Measurements from ENCODE around the gene SDSL. TPM values are rescaled to one million over a fixed set of nuclear protein-coding genes. Genes with fewer than 3 reads are reported as not detected.

Gene SDSL
- polyA plus RNA-seq, 3 donors = 4.6 to 10.0 (median 6.5) TPM

DNA sequence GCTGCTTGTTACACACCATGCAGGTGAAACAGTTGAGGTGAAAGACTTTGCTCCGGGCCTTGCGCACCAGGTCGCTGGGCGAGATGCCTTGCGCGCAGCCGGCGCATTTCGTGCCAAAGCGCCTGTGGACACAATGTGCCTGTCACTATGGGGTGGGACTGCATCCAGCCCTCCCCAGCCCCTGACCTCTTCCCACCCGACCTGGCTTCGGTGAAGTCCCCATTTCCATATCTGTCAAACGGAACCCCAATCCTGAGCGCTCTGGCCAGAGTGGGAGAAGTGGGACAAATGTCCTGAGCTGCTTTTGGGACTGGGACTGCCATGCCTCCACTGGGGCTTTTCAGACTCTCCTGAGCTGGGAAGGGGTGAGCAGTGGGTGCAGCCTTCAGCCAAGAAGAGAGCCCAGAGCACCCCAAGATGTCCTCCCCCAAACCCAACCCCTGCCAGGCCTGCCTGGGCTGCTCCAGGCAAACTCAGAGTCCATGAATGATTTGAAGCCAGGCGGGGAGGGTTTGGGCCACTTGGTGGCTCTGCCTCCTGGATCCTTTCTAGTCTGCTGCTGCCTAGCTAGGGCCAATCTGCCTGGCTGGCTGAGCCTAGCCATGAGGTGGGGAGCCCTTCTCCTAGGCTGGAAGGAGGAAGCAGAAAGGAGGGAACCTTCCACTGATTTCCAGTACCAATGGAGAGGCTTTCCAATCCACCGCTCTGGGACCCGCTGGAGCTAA is 47.2 kb downstream of the SDSL start:
- no peak overlapping the region for H3K4me3 ChIP-seq (replicated peaks in 1 of 3; ENCODE audit: low read depth in 2 of 3, low read length in 3 of 3)
- H3K9ac ChIP-seq (ENCODE audit: insufficient read depth, low read length, poor library complexity, severe bottlenecking) = no peak overlapping the region
- H2AFZ ChIP-seq (ENCODE audit: insufficient read depth, low read depth, low read length, poor library complexity, severe bottlenecking) = no peak overlapping the region
- Mint-ChIP-seq H3K27ac (no peak overlapping the region), H3K4me1 (peaks cover 9% of the 10 kb centered on the region), H3K9me3 (peaks cover 0 to 20% (median 11%) of the 10 kb centered on the region in 7 donors), H3K4me3 (peak overlapping the region in 1 of 2 donors; percentile 68), H3K27me3 (ENCODE audit: low read depth in 3 of 3) (peaks cover 91 to 100% (median 97%) of the 10 kb centered on the region in 3 donors), H3K36me3 (peaks cover 2 to 7% of the 10 kb centered on the region in 2 donors)
- H3K27ac ChIP-seq (ENCODE audit: low read depth in 1 of 2, low read length in 2 of 2) = no peak overlapping the region
- H3K4me1 ChIP-seq (ENCODE audit: control insufficient read depth in 1 of 2, insufficient read depth in 2 of 2, low read length in 2 of 2) = peaks cover 0 to 8% of the 10 kb centered on the region in 2 donors
- WGBS (ENCODE audit: insufficient coverage) = 16% methylated on average over 12 of the region's 17 CpGs
- TF ChIP-seq, protein P1, sequence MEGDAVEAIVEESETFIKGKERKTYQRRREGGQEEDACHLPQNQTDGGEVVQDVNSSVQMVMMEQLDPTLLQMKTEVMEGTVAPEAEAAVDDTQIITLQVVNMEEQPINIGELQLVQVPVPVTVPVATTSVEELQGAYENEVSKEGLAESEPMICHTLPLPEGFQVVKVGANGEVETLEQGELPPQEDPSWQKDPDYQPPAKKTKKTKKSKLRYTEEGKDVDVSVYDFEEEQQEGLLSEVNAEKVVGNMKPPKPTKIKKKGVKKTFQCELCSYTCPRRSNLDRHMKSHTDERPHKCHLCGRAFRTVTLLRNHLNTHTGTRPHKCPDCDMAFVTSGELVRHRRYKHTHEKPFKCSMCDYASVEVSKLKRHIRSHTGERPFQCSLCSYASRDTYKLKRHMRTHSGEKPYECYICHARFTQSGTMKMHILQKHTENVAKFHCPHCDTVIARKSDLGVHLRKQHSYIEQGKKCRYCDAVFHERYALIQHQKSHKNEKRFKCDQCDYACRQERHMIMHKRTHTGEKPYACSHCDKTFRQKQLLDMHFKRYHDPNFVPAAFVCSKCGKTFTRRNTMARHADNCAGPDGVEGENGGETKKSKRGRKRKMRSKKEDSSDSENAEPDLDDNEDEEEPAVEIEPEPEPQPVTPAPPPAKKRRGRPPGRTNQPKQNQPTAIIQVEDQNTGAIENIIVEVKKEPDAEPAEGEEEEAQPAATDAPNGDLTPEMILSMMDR (IDR thresholded peaks at IDR 0.05) = no peak
- no peak for DNase-seq
- H3K79me2 ChIP-seq (ENCODE audit: insufficient read depth, low read length) = no peaks in the 10 kb centered on the region
- peaks cover 81 to 99% of the 10 kb centered on the region in 2 donors for H3K27me3 ChIP-seq (ENCODE audit: control insufficient read depth in 2 of 2, insufficient read depth in 2 of 2, low read length in 2 of 2)
- peaks cover 3 to 63% of the 10 kb centered on the region in 2 donors for H3K9me3 ChIP-seq (replicated peaks in 1 of 2; ENCODE audit: control insufficient read depth in 1 of 2, insufficient read depth in 1 of 2, low read length in 2 of 2)
- H3K4me2 ChIP-seq (replicated peaks; ENCODE audit: extremely low read depth, low read length, poor library complexity, severe bottlenecking) = no peak overlapping the region
- H4K20me1 ChIP-seq (ENCODE audit: insufficient read depth, low read length) = no peaks in the 10 kb centered on the region
- no peaks in the 10 kb centered on the region for H3K36me3 ChIP-seq (replicated peaks in 1 of 2; ENCODE audit: control insufficient read depth in 1 of 2, insufficient read depth in 2 of 2, low read length in 2 of 2)
- intact Hi-C loops (cut with micrococcal nuclease) = no loop called here

DNA sequence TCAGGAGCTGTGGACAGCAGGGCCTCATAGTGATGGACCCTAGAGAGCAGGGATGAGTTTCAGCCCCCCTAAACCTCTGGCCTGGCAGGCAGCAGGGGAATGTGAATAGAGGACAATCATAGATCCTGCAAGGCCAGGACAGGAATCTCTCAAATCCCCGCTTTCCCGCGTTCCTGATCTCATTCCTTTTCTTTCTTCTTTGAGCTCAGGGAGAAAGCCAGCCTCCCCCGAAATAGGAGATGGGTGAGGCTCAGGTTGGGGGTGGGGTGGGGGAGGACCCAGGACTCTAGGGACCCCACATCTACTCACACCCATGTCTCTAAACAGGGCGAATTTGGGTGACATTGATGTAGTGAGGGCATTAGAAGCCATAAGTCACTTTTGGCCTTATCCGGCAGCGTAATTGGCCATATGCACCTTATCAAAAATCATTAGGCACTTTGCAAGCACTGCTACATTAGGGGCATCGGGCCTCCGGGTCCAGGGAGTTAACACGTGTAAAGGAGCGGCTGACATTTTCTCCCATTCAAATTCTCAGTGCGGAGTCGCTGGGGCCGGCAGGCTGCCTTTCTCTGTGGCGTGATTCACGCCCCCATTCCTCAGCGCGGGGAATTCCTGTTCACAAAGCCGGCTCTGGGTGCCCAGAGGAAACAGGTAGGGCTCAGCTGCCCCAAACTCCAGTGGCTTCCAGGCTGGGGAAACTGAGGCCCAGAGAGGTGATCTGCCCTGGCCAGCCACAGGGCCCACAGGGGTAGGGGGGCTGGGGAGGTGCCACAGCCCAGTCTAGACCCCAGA is 48.0 kb downstream of the SDSL start:
- intact Hi-C loops (cut with micrococcal nuclease) = no loop called here
- H3K36me3 Mint-ChIP-seq = peaks cover 3 to 11% of the 10 kb centered on the region in 2 donors
- Histone ChIP-seq H3K4me3 (replicated peaks in 1 of 3; ENCODE audit: low read depth in 2 of 3, low read length in 3 of 3) (no peak overlapping the region), H4K20me1 (ENCODE audit: insufficient read depth, low read length) (no peaks in the 10 kb centered on the region), H3K4me1 (ENCODE audit: control insufficient read depth in 1 of 2, insufficient read depth in 2 of 2, low read length in 2 of 2) (peaks cover 0 to 8% of the 10 kb centered on the region in 2 donors), H3K9ac (ENCODE audit: insufficient read depth, low read length, poor library complexity, severe bottlenecking) (no peak overlapping the region), H3K27ac (ENCODE audit: low read depth in 1 of 2, low read length in 2 of 2) (no peak overlapping the region), H3K27me3 (ENCODE audit: control insufficient read depth in 2 of 2, insufficient read depth in 2 of 2, low read length in 2 of 2) (peaks cover 81 to 99% of the 10 kb centered on the region in 2 donors), H3K9me3 (replicated peaks in 1 of 2; ENCODE audit: control insufficient read depth in 1 of 2, insufficient read depth in 1 of 2, low read length in 2 of 2) (peaks cover 3 to 70% of the 10 kb centered on the region in 2 donors), H3K36me3 (replicated peaks in 1 of 2; ENCODE audit: control insufficient read depth in 1 of 2, insufficient read depth in 2 of 2, low read length in 2 of 2) (no peaks in the 10 kb centered on the region), H3K4me2 (replicated peaks; ENCODE audit: extremely low read depth, low read length, poor library complexity, severe bottlenecking) (no peak overlapping the region), H3K79me2 (ENCODE audit: insufficient read depth, low read length) (no peaks in the 10 kb centered on the region), H2AFZ (ENCODE audit: insufficient read depth, low read depth, low read length, poor library complexity, severe bottlenecking) (no peak overlapping the region)
- H3K9me3 Mint-ChIP-seq = peaks cover 0 to 20% (median 11%) of the 10 kb centered on the region in 7 donors
- H3K4me1 Mint-ChIP-seq = peaks cover 10% of the 10 kb centered on the region
- peaks cover 92 to 100% (median 97%) of the 10 kb centered on the region in 3 donors for H3K27me3 Mint-ChIP-seq (ENCODE audit: low read depth in 3 of 3)
- no peak overlapping the region for H3K27ac Mint-ChIP-seq
- TF ChIP-seq, protein P1 (IDR thresholded peaks at IDR 0.05) = no peak
- 6% methylated on average over 14 of the region's 19 CpGs for WGBS (ENCODE audit: insufficient coverage)
- no peak for DNase-seq
- peak overlapping the region in 1 of 2 donors; percentile 72 for H3K4me3 Mint-ChIP-seq

Measured in CD14-positive monocyte (primary cell).